ENCODE results near the gene ZNF317.

The ZNF317 gene

GRCh38 chr19:9140159-9140874, at the start of gene ZNF317:
Gene ZNF317 (plus strand): TSS chr19:9140397. CDS start chr19:9156017, 15,620 bp downstream.
- peak; percentile 92 for DNase-seq

DNA sequence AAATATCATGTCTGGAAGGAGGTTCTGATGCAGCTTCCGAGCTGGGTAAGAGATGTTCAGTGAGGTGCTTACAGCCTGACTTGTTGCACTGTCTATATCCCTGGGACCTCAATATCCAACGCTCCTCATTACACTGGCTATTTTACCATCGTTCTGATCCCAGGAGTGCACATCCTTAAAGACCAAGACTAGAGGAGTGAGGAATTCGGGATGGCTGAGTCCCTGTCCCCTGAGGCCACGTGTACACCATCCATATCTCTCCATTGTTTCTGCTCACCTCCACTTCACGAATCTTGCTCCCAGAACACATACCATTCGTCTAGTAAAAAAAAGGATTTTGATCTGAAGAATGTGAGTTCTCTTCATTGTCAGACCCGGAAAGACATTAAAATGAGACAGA, 32.8 kb upstream of the ZNF317 start, which contains the start of gene OR7G2:
OR7G2 (minus strand) TSS at position 101 of the 400 bp plus-strand sequence. CDS start 4,232 bp downstream, outside the sequence.
- DNase-seq = no peak

DNA sequence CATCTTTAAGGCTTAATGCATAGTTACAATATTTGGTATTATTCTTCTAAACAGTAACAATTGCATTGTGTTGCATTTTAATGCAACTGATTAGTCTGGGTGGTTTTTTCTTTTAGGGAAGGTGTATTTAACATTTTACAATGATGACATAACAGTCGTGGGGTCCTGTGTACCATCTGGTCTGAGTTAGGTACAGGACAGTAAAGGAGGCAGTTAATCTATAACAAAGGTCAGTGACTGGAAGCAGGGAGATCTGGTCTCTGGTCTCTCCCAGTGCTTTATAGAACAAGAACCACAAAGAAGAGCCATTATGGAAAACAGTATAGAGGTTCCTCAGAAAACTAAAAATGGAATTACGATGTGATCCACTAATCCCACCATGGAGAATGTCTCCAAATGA, 30.2 kb upstream of the ZNF317 start:
- no peak for DNase-seq

GRCh38 chr19:9115307-9115813, 24.8 kb upstream of the ZNF317 start, which contains the start of gene OR7G1:
Gene OR7G1 (minus strand): TSS chr19:9115763. CDS start chr19:9115763, 0 bp downstream.
- DNase-seq = no peak

GRCh38 chr19:9116547-9116946, 23.6 kb upstream of the ZNF317 start:
- no peak for DNase-seq

- DNase-seq = no peak
These were observed 13.2 kb upstream of the ZNF317 start, which contains the start of gene OR7G3 for GRCh38 chr19:9126900-9127405. Gene OR7G3 (minus strand): TSS chr19:9126950. CDS start chr19:9126950, 0 bp downstream.

- no peak for DNase-seq
These were observed 12.0 kb upstream of the ZNF317 start for GRCh38 chr19:9128171-9128570.

GRCh38 chr19:9130965-9131364, 9.2 kb upstream of the ZNF317 start:
- no peak for DNase-seq

- no peak for DNase-seq
These were observed 7.8 kb upstream of the ZNF317 start for GRCh38 chr19:9132422-9132821.

- no peak for DNase-seq
These were observed 513 bp upstream of the ZNF317 start for GRCh38 chr19:9139609-9140158.

DNA sequence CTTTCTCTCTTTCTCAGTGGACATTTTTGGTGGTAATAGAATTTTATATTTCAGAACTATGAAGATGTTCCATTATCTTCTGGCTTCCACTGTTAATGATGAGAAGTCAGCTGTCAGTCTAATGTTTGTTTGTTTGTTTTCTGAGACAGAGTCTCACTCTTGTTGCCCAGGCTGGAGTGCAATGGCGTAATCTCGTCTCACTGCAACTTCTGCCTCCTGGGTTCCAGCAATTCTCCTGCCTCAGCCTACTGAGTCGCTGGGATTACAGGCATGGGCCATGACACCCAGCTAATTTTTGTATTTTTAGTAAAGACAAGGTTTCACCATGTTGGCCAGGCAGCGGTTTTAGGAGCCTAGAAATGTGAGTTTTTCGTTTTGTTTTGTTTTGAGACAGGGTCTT, 4.7 kb downstream of the ZNF317 start:
- no peak for DNase-seq

DNA sequence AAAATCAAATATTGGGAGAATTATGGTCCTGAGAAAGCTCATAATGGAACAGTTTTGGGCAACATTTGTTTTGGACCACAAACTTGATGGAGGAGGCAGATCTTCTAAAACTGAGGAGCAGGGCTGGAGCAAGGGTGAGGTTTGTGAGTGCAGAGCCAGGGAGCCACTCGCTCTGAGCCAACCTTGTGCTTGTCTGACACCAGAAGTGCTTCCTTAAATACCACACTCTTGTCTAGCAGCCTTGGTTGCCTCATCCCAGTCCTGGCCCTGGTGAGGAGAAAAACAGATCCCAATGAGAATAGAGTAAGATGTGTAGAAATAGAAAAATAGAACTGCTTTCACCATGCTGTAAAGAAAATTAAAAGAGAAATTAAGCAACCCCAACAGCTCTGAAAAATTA, 6.7 kb downstream of the ZNF317 start:
- DNase-seq = no peak

DNA sequence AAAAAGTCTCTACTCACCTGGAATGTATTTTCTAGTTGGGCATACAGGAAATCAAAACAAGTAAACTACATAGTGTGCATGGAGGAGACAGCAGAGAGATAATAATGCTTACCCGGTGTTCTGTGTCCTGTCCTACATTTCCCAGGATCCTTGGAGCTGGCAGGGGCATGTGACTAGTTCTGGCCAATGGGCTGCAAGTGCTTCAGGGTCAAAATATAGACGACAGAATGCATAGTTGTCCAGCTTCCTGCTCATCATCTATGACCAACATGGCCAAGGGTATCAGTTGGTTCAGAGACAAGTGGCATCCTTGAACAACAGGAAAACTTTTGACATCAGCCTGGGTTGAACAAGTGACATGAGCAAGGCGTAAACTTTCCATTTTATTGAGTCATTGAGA, 8.5 kb downstream of the ZNF317 start:
- DNase-seq = no peak

GRCh38 chr19:9149997-9150396, 9.8 kb downstream of the ZNF317 start:
- DNase-seq = no peak

DNA sequence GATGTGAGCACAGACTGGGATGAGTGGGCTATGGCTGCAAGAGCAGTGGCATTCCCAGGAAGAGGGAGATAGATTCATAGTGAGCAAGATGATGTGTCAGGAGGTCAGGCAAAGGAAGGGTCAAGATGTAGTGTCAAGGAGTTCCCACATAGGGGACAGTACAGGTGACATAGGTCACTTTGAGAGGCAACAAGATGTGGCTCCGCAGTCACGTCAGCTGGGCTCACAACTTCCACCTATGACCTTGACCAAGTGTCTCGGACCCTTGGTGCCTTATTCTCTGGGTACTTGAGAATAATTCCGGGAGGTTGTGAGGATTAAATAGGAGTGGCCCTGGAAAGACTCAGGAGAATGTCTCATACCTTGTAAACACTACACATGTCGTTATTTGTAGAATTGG, 10.5 kb downstream of the ZNF317 start:
- no peak for DNase-seq

DNA sequence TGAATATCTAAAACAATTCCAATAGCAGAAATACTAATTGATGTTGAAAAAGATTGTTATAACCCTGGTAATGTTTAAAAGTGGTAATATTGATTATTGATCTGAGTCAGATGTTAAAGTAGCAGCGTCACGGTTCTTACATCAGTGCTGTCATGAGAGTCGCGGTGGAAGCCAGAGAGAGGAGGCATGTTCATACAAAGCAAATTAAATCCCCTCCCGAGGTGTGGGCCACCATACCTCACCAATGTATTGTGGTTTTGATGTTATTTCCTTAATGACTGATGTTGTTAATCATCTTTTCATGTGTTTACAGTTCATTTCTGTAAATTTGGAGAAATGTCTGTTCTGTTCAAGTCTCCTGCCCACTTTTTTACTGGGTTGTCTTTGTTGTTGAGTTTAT, 11.2 kb downstream of the ZNF317 start:
- no peak for DNase-seq

DNA sequence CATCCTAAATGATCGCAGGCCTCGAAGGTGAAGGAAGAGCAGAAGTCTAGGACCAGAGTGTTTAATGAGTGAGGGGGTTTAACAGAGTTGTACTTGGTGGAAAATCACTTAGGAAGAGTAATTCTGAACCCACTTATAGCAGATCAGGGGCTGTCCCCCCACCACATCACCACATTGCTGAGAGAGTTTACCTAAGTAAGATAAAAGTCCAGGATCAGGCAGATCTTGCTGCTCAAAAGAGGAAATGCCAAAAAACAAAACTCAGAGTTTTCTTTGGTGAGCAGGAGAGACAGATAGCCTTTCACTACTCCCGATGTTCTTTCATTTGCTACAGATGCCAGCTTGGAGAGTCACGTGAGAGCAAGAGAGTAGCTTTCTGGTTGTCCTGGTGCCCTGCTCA, 15.4 kb downstream of the ZNF317 start:
- DNase-seq = no peak

- no peak for DNase-seq
These were observed 16.1 kb downstream of the ZNF317 start for GRCh38 chr19:9156304-9156703.

DNA sequence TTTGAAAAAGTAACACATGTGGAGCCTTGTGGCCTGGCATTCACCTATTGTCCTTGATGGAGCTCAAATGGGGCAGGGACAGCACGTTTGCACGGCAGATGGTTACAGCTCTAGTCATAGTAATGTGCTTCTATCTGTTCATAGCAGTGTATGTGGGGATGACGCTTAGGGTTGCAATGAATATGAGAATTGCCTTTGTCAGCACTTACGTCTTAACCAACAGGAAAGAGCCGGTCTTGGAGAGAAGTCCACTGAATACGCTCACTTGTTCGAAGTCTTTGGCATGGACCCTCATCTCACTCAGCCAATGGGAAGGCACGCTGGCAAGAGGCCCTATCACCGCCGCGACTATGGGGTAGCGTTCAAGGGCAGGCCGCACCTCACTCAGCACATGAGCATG, 19.7 kb downstream of the ZNF317 start:
- DNase-seq = no peak

- no peak for DNase-seq
These were observed 21.2 kb downstream of the ZNF317 start for GRCh38 chr19:9161427-9161826.

DNA sequence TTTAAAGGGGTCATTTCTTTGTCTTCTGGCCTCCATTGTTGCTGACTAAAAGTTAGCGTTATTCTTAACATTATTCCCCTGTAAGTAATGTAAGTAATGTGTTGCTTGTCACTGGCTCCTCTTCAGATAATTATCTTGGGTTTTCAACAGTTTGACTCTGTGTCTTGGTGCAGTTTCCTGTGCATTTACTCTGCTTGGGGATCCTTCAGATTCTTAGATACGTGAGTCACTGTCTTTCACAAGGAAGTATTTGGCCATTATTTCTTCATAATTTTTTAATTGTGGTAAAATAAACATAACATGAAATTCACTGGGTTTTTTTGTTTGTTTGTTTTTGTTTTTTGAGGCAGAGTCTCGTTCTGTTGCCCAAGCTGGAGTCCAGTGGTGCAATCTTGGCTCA, 25.1 kb downstream of the ZNF317 start:
- DNase-seq = no peak

DNA sequence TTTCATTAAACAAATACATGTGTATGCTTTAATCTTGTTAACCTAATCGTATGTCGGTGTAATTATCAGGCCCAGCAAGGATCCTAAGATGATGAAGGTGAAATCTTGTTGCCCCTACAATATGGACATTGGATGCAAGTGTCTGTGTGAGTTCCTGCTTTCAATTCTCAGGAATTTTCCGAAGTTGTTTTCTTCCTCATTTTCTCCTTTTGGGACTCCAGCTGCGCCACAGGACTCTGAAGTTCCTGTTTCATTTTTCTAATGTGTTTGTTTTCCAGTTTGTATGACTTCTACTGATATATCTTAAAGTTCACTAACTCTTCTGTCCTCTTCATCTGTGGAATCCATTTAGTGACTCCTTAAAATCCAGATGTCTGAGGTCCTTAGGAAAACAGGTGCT, 26.6 kb downstream of the ZNF317 start:
- DNase-seq = no peak

- DNase-seq = no peak
These were observed 31.3 kb downstream of the ZNF317 start for GRCh38 chr19:9171393-9171991.

GRCh38 chr19:9175326-9175725, 35.1 kb downstream of the ZNF317 start:
- DNase-seq = no peak
